HG03432 (cell line): ENCODE measurements around the gene UBE2I.

Experiments used
- ATAC-seq: cut with Tn5 transposase; IDR thresholded peaks from one replicate; pipeline ENCODE4 v1.9.1; 2021; ENCODE audit warnings: mild to moderate bottlenecking, moderate library complexity; ENCODE audit not compliant: unreplicated experiment

Gene UBE2I

GRCh38 chr16:1312467-1312816 is 3.0 kb downstream of the UBE2I start:
- no peak for ATAC-seq

GRCh38 chr16:1312903-1313302 is 3.5 kb downstream of the UBE2I start:
- no peak for ATAC-seq

GRCh38 chr16:1313721-1314369 is 4.4 kb downstream of the UBE2I start:
- ATAC-seq: no peak

- no peak for ATAC-seq
These were observed 5.1 kb downstream of the UBE2I start for GRCh38 chr16:1314399-1315068.

- ATAC-seq: no peak
These were observed 5.9 kb downstream of the UBE2I start for GRCh38 chr16:1315081-1316032.

GRCh38 chr16:1316033-1316405 is 6.6 kb downstream of the UBE2I start:
- no peak for ATAC-seq

GRCh38 chr16:1317479-1318267 is 8.2 kb downstream of the UBE2I start:
- ATAC-seq: no peak

- ATAC-seq: no peak
These were observed 8.8 kb downstream of the UBE2I start for GRCh38 chr16:1318268-1318545.

- no peak for ATAC-seq
These were observed 9.6 kb downstream of the UBE2I start for GRCh38 chr16:1319041-1319440.

- ATAC-seq: no peak
These were observed 10.7 kb downstream of the UBE2I start for GRCh38 chr16:1320097-1320496.

GRCh38 chr16:1320658-1321240 is 11.3 kb downstream of the UBE2I start:
- ATAC-seq: no peak

- ATAC-seq: no peak
These were observed 13.0 kb downstream of the UBE2I start for GRCh38 chr16:1322407-1322806.

- no peak for ATAC-seq
These were observed 14.1 kb downstream of the UBE2I start for GRCh38 chr16:1323296-1324239.

GRCh38 chr16:1324286-1324826 is 14.9 kb downstream of the UBE2I start:
- ATAC-seq: no peak

GRCh38 chr16:1325261-1325660 is 15.8 kb downstream of the UBE2I start:
- no peak for ATAC-seq

GRCh38 chr16:1325673-1326371 is 16.4 kb downstream of the UBE2I start:
- no peak for ATAC-seq

- ATAC-seq: no peak
These were observed 17.0 kb downstream of the UBE2I start for GRCh38 chr16:1326391-1326790.

GRCh38 chr16:1326946-1327618 is 17.6 kb downstream of the UBE2I start:
- no peak for ATAC-seq
